Measurements from ENCODE around the gene ADGRL3.
"Not testable (repeated sequence)": the region's sequence is repeated elsewhere in the genome, so short reads cannot be mapped to it uniquely, and the experiment has no call there.

Gene ADGRL3

GRCh38 chr4:61757983-61758382 is 557.9 kb downstream of the ADGRL3 start:
- H3K27me3 ChIP-seq (ENCODE audit: insufficient read depth, low read length); H3K4me2 ChIP-seq (ENCODE audit: low read length); H2AFZ ChIP-seq (ENCODE audit: low read length); H3K9me3 ChIP-seq (ENCODE audit: low read length); H3K4me3 ChIP-seq (ENCODE audit: low read depth, low read length, poor library complexity, severe bottlenecking); H3K36me3 ChIP-seq (ENCODE audit: insufficient read depth, low read length); H3K79me2 ChIP-seq (ENCODE audit: insufficient read depth, low read length); H3K27ac ChIP-seq (ENCODE audit: low read depth, low read length, poor library complexity, severe bottlenecking); H3F3A ChIP-seq (ENCODE audit: insufficient read depth, low read length); H3K9ac ChIP-seq (ENCODE audit: low read length); H4K20me1 ChIP-seq (ENCODE audit: insufficient read depth, low read length); H3K9me2 ChIP-seq (ENCODE audit: low read depth, low read length); H3K4me1 ChIP-seq (ENCODE audit: insufficient read depth, low read length, severe bottlenecking): not testable (repeated sequence)

DNA sequence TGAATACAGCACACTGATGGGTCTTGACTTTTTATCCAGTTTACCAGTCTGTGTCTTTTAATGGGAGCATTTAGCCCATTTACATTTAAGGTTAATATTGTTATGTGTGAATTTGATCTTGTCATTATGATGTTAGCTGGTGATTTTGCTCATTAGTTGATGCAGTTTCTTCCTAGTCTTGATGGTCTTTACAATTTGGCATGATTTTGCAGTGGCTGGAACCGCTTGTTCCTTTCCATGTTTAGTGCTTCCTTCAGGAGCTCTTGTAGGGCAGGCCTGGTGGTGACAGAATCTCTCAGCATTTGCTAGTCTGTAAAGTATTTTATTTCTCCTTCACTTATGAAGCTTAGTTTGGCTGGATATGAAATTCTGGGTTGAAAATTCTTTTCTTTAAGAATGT is 558.5 kb downstream of the ADGRL3 start:
- H3K4me2 ChIP-seq (ENCODE audit: low read length); H3F3A ChIP-seq (ENCODE audit: insufficient read depth, low read length); H4K20me1 ChIP-seq (ENCODE audit: insufficient read depth, low read length): not testable (repeated sequence)

GRCh38 chr4:61759245-61759644 is 559.1 kb downstream of the ADGRL3 start:
- not testable (repeated sequence) for H3K9me3 ChIP-seq (ENCODE audit: low read length); H3K27ac ChIP-seq (ENCODE audit: low read depth, low read length, poor library complexity, severe bottlenecking); H3K4me1 ChIP-seq (ENCODE audit: insufficient read depth, low read length, severe bottlenecking); H2AFZ ChIP-seq (ENCODE audit: low read length); H3F3A ChIP-seq (ENCODE audit: insufficient read depth, low read length); H3K9me2 ChIP-seq (ENCODE audit: low read depth, low read length); H3K36me3 ChIP-seq (ENCODE audit: insufficient read depth, low read length); H3K27me3 ChIP-seq (ENCODE audit: insufficient read depth, low read length); H3K4me3 ChIP-seq (ENCODE audit: low read depth, low read length, poor library complexity, severe bottlenecking); H3K4me2 ChIP-seq (ENCODE audit: low read length); H3K79me2 ChIP-seq (ENCODE audit: insufficient read depth, low read length); H4K20me1 ChIP-seq (ENCODE audit: insufficient read depth, low read length); H3K9ac ChIP-seq (ENCODE audit: low read length)

More for the DNA sequence above, 558.5 kb downstream of the ADGRL3 start:
- not testable (repeated sequence) for H3K27me3 ChIP-seq (ENCODE audit: insufficient read depth, low read length); H3K9me3 ChIP-seq (ENCODE audit: low read length); H3K9ac ChIP-seq (ENCODE audit: low read length); H3K4me3 ChIP-seq (ENCODE audit: low read depth, low read length, poor library complexity, severe bottlenecking); H3K9me2 ChIP-seq (ENCODE audit: low read depth, low read length); H3K27ac ChIP-seq (ENCODE audit: low read depth, low read length, poor library complexity, severe bottlenecking); H3K79me2 ChIP-seq (ENCODE audit: insufficient read depth, low read length); H3K36me3 ChIP-seq (ENCODE audit: insufficient read depth, low read length); H3K4me1 ChIP-seq (ENCODE audit: insufficient read depth, low read length, severe bottlenecking); H2AFZ ChIP-seq (ENCODE audit: low read length)

DNA sequence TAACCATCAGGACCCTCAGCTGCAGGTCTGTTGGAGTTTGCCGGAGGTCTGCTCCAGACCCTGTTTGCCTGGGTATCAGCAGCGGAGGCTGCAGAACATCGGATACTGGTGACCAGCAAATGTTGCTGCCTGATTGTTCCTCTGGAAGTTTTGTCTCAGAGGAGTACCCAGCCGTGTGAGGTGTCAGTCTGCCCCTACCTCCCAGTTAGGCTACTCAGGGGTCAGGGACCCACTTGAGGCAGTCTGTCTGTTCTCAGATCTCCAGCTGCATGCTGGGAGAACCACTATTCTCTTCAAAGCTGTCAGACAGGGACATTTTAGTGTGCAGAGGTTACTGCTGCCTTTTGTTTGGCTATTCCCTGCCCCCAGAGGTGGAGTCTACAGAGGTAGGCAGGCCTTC is 559.8 kb downstream of the ADGRL3 start:
- H3K4me3 ChIP-seq (ENCODE audit: low read depth, low read length, poor library complexity, severe bottlenecking); H3K79me2 ChIP-seq (ENCODE audit: insufficient read depth, low read length); H3K4me1 ChIP-seq (ENCODE audit: insufficient read depth, low read length, severe bottlenecking); H3K9me2 ChIP-seq (ENCODE audit: low read depth, low read length); H3K4me2 ChIP-seq (ENCODE audit: low read length); H3K27me3 ChIP-seq (ENCODE audit: insufficient read depth, low read length); H3F3A ChIP-seq (ENCODE audit: insufficient read depth, low read length); H3K27ac ChIP-seq (ENCODE audit: low read depth, low read length, poor library complexity, severe bottlenecking); H3K9me3 ChIP-seq (ENCODE audit: low read length); H4K20me1 ChIP-seq (ENCODE audit: insufficient read depth, low read length); H3K9ac ChIP-seq (ENCODE audit: low read length); H2AFZ ChIP-seq (ENCODE audit: low read length); H3K36me3 ChIP-seq (ENCODE audit: insufficient read depth, low read length): not testable (repeated sequence)

GRCh38 chr4:61760820-61761219 is 560.7 kb downstream of the ADGRL3 start:
- Histone ChIP-seq H3F3A (ENCODE audit: insufficient read depth, low read length) (no peaks in the 10 kb centered on the region), H3K9me3 (ENCODE audit: low read length) (no peaks in the 10 kb centered on the region), H3K9me2 (ENCODE audit: low read depth, low read length) (no peaks in the 10 kb centered on the region), H3K27me3 (ENCODE audit: insufficient read depth, low read length) (no peaks in the 10 kb centered on the region), H3K4me2 (ENCODE audit: low read length) (no peak overlapping the region), H3K9ac (ENCODE audit: low read length) (no peak overlapping the region), H3K27ac (ENCODE audit: low read depth, low read length, poor library complexity, severe bottlenecking) (no peak overlapping the region), H3K4me3 (ENCODE audit: low read depth, low read length, poor library complexity, severe bottlenecking) (no peak overlapping the region), H3K36me3 (ENCODE audit: insufficient read depth, low read length) (no peaks in the 10 kb centered on the region), H4K20me1 (ENCODE audit: insufficient read depth, low read length) (no peaks in the 10 kb centered on the region), H3K4me1 (ENCODE audit: insufficient read depth, low read length, severe bottlenecking) (no peaks in the 10 kb centered on the region), H3K79me2 (ENCODE audit: insufficient read depth, low read length) (no peaks in the 10 kb centered on the region), H2AFZ (ENCODE audit: low read length) (no peak overlapping the region)
- TF ChIP-seq EZH2 (IDR thresholded peaks at IDR 0.05; ENCODE audit: borderline replicate concordance, low read length) (no peak), CTCF (IDR thresholded peaks at IDR 0.05; ENCODE audit: low read length) (no peak)

All from OCI-LY1 (cell line).